HUDEP-2 (cell line): Measurements from ENCODE around the gene PCDH1.

Source experiments
- DNase-seq, 76 experiments: peaks; one replicate each; lab custom pipeline; 2025; ENCODE audit not compliant: unreplicated experiment in 76 of 76; lab: John Stamatoyannopoulos, UW

Gene PCDH1

DNA sequence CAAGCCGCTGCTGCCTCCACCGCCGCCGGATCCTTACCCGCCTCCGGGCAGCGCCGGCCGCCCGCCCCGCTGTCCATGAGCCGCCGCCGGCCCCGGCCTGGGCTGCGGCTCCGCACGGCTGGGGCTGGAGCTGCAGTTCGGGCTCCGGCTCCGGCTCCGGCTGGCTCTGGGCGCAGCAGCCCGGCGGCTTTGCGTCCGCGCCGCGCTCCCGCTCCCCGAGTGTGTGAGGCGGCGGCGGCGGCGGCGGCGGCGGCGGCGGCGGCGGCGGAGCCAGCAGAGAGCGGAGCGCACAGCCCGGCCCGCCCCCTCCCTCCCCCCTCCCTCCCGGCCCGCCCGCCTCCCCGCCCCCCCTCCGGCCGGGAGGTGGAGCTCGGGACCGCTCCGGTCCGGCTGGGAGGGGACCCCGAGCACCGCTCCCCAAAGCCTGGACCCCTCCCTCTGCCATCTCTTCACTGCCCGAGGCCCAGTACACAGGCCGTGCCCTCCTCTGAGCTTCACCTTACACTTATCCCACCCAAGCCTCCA is at the start of gene PCDH1:
TSS of gene PCDH1 (minus strand) at position 225 of the 525 bp plus-strand sequence. CDS start at position 77, 148 bp downstream.
- no peak for DNase-seq

DNA sequence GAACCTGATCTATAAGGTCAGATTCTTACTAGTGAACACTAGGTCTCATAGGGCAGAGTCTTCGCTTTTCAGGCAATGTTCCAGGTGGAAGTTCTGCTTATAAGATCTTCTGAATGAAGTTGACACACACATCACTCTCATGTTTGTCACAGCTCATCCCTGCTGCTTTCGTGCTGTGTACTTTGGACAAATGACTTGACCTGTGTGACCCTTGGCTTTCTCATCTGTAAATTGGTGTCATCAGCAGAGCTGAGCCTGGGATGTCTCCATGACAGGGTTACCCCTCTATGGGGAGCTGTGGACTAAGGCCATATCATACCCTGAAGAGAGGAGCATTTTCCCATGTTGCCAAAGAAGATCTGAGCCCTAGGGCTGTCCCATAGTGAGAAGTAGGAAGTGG is 48.2 kb upstream of the PCDH1 start:
- DNase-seq: no peak

DNA sequence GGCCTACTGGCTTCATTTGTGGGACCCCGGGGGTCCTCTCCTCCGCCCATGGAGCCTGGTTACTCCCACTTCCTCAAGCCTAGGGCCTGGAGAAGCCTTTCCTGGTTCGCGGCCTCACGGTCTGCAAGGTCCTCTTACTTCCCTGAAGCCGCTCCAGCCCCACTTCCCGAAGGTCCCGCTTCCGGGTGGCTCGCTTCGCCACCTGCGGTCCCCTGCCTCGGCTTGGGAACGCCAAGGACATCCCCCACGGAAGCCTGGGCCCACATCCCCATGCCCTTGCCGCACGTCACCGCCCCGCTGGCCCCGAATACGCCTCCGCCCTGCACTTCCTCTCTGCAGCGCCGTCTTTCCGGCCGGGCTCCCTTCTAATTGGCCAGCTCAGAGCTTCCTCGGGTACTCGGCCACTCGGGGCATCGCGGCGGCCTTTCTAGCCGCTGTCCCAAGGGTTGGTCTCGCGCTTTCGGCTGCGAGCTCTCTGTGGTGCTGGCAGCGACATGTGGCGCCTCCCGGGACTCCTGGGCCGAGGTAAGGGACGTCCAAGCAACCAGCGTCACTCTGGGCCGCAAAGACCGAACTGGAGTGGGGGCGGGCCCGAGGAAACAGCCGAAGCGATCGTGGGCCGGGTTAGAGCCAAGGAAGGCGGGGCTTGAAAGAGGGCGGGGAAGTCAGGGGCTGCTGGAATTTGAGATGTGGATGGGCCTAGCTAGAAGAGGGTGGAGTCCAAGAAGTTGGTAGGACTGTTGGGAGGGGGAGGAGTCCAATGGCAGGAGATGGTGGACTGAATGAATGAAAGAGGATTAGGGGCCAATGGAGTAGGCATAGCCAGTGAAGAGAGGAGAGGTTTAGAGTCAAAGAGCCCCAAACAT is 45.5 kb upstream of the PCDH1 start, which contains the start of gene DELE1:
TSS of gene DELE1 (plus strand) at position 424 of the 866 bp plus-strand sequence. CDS start at position 495, 71 bp downstream.
- DNase-seq: peak in 75 of 76 experiments; percentile 22 to 98 (median 86)

DNA sequence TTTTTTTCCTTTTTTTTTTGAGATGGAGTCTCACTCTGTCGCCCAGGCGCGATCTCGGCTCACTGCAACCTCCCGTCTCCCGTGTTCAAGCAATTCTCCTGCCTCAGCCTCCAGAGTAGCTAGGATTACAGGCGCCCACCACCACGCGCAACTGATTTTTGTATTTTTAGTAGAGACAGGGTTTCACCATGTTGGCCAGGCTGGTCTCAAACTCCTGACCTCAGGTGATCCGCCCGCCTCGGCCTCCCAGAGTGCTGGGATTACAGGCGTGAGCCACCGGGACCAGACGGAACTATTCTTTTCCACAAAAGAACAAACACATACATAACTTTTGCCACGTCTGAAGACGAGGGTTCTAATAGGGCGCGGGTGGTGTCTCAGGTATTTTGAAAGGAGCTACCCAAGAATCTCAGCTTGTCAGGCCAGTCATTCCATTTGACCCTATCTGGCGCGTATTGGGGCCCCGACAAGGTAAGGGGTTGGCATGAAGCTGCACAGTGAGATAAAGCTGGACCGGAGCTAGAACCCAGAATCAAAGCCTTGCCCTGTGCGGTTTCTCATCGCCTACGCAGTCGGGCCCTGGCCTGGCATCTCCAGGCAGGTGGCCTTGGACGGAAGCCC is 44.7 kb upstream of the PCDH1 start:
- peak in 14 of 76 experiments; percentile 3 to 44 (median 24) for DNase-seq

DNA sequence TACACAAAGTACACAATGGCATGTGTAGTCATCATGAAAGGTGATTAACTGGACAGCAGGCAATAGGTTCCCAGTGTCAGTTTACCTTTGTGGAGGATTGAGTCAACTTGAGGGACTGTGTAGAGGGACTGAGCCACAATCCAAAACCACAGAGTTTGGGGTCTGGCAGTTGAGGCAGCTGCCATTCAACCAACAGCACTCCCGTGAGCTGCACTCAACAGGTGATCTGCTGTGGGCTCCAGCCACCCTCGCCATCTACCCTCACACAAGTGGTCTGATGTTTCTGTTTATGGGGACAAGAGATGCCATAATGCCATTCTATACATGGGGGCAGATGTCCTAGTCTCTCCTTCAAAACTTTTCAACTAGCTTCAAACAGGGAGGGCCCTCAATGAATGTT is 42.6 kb upstream of the PCDH1 start:
- DNase-seq: no peak

DNA sequence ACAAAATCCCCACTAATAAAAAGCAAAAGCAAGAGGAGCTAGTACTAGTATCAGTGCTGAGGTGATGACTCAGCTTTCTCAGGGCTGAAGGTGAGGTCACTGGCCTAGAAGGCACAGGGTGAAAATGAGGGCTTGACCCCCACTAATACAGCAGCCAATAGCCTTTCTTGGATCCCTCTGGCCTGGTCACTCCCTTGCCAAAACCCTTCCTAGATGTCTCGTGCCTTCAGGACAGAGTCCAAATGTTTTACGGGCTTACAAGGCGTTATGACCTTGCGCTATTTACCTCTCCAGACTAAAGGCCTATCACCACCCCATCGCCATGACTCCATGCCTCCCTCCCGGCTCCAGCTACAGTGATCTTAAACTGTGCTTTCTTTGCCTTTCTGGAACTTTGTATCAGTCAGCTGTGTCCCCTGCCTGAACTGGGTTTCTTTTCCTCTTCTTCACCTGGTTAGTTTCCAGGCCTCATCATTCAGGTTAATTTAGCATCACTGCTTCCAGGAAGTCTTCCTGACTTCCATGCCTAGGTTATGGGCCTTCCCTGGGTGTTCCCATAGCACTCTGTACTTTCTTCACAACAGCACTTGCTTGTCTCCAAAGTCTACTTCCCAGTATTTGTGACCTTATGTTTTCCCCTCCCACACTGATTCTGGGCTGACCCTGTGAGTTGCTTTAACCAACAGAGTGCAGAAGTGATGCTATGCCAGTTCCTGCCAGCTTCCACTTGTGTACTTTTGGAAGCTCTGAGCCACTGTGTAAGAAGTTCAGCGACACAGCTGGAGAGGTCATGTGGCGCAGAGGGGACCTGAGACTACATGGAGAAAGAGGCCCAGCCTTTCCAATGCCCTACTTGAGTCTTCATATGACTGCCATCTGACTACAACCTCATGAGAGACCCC is 41.3 kb upstream of the PCDH1 start:
- peak in 1 of 76 experiments; percentile 10 for DNase-seq

DNA sequence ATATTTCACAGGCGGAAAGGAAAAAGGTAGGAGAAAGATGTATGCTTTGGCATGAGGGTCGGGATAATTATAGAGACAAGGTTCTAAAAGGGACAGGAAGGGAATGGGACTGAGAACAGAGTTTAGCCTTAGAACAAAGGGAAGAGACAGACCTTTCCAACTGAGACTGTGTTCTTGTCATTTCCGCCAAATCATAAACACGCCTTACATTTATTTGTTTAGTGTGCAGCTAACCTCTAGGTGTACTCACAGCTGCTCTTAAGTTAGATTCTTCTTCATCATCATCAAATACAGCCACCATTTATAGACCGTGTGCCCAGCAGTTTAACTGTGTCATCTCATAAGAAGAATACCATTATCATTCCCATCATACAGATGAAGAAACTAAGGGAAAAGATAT is 39.5 kb upstream of the PCDH1 start:
- DNase-seq: no peak

DNA sequence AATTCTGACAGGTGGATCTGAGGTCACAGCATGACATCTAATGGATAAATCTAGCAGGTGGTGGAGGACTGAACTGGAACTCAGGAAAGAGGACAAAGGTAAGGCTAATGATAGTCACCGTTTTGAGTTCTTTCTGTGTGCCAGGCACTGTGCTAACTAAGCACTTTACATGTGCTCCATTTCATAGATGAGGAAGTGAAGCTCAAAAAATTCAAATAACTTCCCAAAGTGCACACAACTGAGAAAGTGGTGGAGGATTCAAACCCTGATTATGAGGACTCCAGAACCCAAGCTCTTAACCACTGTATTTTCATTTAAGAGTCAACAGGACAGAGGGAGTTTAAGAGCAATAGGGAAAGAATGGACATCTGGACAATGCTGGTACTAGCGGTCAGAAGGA is 38.3 kb upstream of the PCDH1 start:
- DNase-seq: no peak

DNA sequence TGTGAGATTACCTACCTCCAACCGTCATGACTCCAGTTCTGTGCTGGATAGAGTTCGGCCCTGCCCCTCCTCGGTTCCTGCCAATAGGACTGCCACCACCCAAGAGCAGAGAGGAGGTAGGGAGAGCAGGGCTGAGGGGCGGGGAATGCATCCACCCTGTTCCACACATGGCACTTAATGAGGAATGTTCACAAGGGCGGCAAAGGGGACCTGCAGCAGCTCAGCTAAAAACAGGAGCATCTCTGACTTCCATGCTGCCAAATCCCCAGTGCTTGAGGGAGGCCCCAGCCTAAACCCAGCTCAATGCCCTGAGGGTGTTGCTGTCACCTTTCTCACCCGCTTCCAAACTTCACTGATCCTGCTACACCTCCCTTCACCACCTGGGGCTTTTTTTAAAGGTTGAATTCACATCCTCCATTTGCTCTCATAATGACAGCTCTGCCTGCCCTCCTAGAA is 37.7 kb upstream of the PCDH1 start:
- DNase-seq: no peak

DNA sequence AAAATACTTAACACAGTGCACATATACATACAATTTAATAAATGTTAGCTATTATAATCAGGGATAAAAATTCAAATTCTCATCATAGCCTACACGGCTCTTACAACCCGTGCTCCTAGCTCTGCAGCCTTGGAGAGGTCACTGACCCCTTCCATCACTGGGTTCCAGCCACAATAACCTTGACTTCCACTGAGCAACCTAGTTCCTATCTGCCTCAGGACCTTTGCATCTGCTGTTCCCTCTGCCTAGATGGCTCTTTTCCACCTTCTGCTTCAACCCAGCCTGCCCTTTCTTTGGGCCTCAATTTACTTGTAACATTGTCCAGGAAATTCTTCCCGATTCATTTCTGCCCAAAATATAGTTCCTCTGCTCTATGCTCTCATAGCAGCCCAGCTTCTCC is 36.6 kb upstream of the PCDH1 start:
- no peak for DNase-seq

DNA sequence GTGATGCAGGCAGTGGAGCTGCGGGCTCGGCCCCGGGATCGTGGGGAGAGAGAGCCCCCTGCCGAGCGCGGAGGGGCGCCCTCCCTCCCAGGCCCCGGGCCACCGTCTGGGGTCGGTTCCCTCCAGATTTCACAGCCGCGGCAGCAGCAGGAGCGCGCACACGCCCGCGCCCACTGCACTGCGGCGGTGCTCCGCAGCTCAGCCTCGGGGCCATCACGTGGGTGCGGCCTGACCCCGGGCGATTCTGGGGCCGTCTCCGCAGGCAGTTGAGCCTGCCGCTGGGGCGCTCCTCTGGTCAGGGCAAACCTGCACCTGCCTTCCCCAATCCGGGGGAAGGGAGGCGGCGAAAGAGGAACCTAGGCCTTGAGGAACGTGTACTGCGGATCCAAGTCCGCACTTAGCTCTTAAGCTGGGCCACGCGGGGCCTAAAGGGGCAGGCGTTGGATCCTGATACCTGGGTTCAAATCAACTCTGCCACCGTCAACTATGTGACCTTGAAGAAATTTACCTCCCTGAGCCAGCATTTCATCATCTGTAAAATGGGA is 36.1 kb upstream of the PCDH1 start:
- DNase-seq: no peak

DNA sequence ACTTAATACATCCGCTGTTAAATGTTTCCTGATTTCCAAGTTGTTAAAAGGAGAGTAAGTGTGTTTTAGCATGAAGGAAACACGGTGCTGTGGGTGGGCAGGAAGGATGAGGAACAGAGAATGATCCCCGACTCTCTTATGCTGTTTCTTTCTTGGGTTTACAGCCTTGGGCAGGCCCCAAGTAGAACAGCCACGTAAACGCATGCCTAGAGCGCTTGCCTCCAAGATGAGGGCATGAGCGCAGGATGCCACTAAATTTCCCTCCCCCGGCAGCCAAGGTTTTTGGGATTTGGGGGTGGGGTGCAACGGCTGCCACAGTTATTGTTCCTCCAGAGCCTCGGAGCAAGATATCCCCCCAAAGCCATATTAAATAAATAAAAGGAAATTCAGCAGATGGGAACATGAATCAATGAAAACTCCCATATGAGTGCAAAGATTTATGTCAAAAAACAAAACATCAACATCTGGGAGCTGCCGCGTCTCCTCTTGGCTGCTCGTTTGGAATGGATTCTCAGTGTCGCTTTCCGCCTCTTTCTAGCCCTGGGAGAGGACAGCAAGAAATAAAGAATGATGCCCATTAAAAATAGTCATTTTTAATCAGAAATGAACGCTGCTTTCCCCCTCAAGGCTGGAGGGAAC is 35.5 kb upstream of the PCDH1 start:
- no peak for DNase-seq

DNA sequence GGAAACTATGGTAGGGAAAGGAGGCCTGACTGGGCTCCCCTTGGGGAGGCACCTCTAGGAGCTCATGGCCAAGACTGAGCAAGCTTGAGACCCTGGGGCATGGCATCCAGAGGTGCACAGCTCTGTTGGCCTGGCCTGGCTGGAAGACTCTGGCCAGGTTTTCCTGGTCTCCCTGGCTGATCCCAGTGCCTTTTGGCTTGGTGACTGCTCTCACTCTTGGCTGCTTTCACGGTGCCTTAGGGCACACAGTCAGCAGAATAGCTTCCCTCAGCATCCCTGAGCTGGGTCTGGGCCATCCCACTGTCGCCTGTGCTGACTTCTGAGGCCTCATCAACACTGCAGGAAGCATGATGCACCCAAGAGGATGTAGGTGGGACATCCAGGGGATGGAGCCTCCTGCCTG is 32.1 kb upstream of the PCDH1 start:
- no peak for DNase-seq

DNA sequence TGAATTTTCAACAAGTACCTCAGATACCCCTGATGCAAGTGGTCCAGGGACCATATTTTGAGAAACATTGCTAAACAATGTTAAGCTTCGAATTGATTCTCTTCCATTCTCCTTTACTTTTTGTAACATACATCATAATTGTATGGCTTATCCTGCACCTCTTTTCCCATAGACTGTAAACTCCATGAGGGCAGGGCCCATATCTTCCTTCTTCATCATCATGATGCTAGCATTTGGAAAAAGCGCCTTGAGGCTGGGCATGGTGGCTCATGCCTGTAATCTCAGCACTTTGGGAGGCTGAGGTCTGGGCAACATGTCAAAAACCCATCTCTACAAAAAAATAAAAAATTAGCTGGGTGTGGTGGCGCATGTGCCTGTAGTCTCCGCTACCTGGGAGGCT is 31.0 kb upstream of the PCDH1 start:
- no peak for DNase-seq

DNA sequence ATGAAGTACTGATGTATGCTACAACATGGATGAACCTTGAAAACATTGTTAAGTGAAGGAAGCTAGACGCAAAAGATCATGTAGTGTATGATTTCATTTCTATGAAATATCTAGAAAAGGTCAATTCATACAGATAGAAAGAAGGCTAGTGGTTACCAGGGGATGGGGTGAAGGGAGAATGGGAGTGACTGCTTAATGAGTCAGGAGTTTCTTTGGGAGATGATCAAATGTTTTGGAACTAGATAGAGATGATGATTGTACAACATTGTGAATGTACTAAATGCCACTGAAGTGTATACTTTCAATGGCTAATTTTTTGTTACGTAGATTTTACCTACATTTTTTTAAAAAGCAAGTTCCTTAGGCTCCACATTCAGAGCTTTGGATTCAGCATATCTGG is 30.6 kb upstream of the PCDH1 start:
- no peak for DNase-seq

DNA sequence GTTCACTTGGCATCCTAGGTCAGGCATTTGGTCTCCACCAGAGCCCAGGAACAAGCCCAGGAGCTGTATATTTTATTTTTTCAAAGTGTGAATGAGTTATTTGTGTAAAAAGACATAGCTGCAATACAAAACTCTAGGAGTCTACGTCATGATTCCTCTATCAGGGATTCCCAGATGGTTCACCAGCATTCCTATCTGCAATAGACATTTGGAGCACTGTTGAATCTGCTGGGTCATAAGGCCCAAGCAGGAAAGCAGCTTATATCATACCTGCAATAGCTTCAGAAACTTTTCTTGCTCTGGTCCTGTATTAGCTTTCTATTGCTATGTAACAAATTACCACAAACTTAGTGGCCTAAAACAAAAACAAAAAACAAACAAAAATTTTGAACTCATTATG is 28.8 kb upstream of the PCDH1 start:
- no peak for DNase-seq

DNA sequence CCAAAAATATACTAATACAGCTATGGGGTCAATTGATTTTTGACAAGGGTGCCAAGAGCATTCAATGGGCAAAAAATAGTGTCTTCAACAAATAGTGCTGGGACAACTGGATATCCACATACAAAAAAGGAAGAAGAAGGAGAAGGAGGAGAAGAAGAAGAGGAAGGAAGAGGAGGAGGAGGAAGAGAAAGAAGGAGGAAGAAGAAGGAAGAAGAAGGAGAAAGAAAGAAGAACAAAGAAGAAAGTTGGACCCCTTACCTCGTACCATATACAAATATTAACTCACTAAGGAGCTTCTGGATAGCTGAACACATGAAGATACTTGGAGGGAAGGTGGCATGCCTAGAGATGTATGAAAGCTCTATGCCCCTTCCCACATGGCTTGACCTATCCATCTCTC is 28.3 kb upstream of the PCDH1 start:
- no peak for DNase-seq

DNA sequence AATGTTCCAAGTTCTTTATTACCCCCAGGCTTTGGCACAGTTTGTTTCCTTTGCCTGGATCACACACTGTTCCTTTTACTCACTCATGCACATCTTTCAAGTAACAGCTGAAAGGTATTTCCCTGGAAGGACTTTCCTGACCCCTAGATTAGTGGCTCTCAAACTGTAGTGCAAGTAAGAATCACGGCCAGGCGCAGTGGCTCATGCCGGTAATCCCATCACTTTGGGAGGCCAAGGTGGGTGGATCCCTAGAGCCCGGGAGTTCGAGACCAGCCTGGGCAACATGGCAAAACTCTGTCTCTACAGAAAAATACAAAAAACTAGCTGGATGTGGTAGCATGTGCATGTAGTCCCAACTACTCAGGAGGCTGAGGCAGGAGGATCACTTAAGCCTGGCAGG is 26.3 kb upstream of the PCDH1 start:
- DNase-seq: no peak

DNA sequence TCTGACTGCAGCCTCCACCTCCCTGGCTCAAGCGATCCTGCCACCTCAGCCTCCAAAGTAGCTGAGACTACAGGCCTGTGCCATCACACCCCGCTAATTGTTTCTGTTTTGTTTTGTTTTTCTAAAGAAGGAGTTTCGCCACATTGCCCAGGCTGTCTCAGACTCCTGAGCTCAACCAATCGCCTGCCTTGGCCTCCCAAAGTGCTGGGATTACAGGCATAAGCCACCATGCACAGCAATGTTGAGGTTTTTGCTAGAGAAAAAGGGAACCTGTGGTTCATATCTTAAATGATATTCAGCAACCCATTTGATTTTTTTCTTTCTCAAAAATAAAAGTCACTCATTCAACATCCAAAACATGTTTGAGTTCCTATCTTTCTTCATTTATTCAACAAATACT is 25.1 kb upstream of the PCDH1 start:
- DNase-seq: no peak
